A549 (cell line): ENCODE results near the gene CEACAM16. TPM values are rescaled to one million over a fixed set of nuclear protein-coding genes. Genes with fewer than 3 reads are reported as not detected.
A peak's percentile ranks its signal among the peaks of the same experiment; 100 is the strongest.

Experiments used
- ATAC-seq, 2 experiments: fragments of 200-7000 bp in 1 of 2; fragments of >200 bp in 1 of 2; cut with Nextera tagmentation in 1 of 2; cut with Tn5 transposase in 1 of 2; 3 replicates each; pipeline versions ENCODE4 v1.8.0 to v1.9.1; 2018 to 2020; ENCODE audit warnings: mild to moderate bottlenecking in 1 of 2, moderate library complexity in 1 of 2
- CTCF ChIA-PET: fragments of 300-600 bp; sonication (Branson Sonifier 250); formaldehyde crosslinking; extraction: SDS; loops from one replicate; lab custom pipeline; 2021; ENCODE audit warnings: antibody characterized with exemption, inconsistent platforms; lab: Yijun Ruan, JAX
- POLR2A ChIA-PET: fragments of 350-600 bp; formaldehyde crosslinking; extraction: SDS; loops from one replicate; lab custom pipeline; 2021; ENCODE audit warnings: antibody characterized with exemption, inconsistent platforms; lab: Yijun Ruan, JAX
- DNase-seq, 2 experiments: peaks; one replicate each; pipeline versions ENCODE4 v3.0.0 to v3.0.0-alpha.2; 2011 to 2016; ENCODE audit warnings: low read depth in 1 of 2, low spot score in 1 of 2
- FAIRE-seq: peaks from 2 replicates; lab custom pipeline; 2011; peaks lifted over from hg19 to GRCh38; lab: Jason Lieb, UNC
- H3K27ac ChIP-seq, 2 experiments: fragments of >200 bp; sonication (Bioruptor Twin); formaldehyde crosslinking; 3 replicates each; pipeline ENCODE4 v1.5.1; 2016 to 2017
- H3K4me1 ChIP-seq: fragments of >200 bp; sonication (Bioruptor Twin); formaldehyde crosslinking; 3 replicates; pipeline ENCODE4 v1.6.1; 2016
- H3K4me2 ChIP-seq: fragments of >200 bp; sonication (Bioruptor Twin); formaldehyde crosslinking; 3 replicates; pipeline ENCODE4 v1.6.1; 2016
- H3K4me3 ChIP-seq: fragments of >200 bp; sonication (Bioruptor Twin); formaldehyde crosslinking; 3 replicates; pipeline ENCODE4 v1.5.1; 2016
- H3K9me3 ChIP-seq: fragments of >200 bp; sonication (Bioruptor Twin); formaldehyde crosslinking; 3 replicates; pipeline ENCODE4 v1.6.1; 2016
- CBX8 ChIP-seq: fragments of 200-600 bp; sonication (generic); IDR thresholded peaks from 2 replicates; pipeline ENCODE4 v1.6.1; 2016
- FOSB ChIP-seq: fragments of 250-450 bp; sonication (Bioruptor Pico); IDR thresholded peaks from 2 replicates; pipeline ENCODE4 v1.5.0; 2020; ENCODE audit warnings: mild to moderate bottlenecking, moderate library complexity
- FOXS1 ChIP-seq: fragments of 250-450 bp; sonication (Bioruptor Pico); IDR thresholded peaks from 2 replicates; pipeline ENCODE4 v1.5.0; 2020; ENCODE audit warnings: mild to moderate bottlenecking, moderate library complexity
- GATA3 ChIP-seq: IDR thresholded peaks from 2 replicates; pipeline ENCODE4 v1.6.1; 2012; ENCODE audit warnings: borderline replicate concordance
- HES2 ChIP-seq: fragments of >200 bp; sonication (Bioruptor Twin); formaldehyde crosslinking; IDR thresholded peaks from 2 replicates; pipeline ENCODE4 v1.6.1; 2016
- JUN ChIP-seq, 2 experiments: fragments of >200 bp; sonication (Bioruptor Twin); formaldehyde crosslinking; IDR thresholded peaks; 2 replicates in 1 of 2; 3 replicates in 1 of 2; pipeline ENCODE4 v1.6.1; 2016 to 2017
- JUNB ChIP-seq: fragments of >200 bp; sonication (Bioruptor Twin); formaldehyde crosslinking; IDR thresholded peaks from 2 replicates; pipeline ENCODE4 v1.6.1; 2016
- MYC ChIP-seq: IDR thresholded peaks from 2 replicates; pipeline ENCODE4 v1.6.1; 2012; ENCODE audit warnings: mild to moderate bottlenecking, inconsistent platforms, low read length, improper control_type of control experiment, borderline replicate concordance
- SMC3 ChIP-seq: fragments of >200 bp; sonication (Bioruptor Twin); formaldehyde crosslinking; IDR thresholded peaks from 3 replicates; pipeline ENCODE4 v1.6.1; 2018; ENCODE audit warnings: inconsistent platforms
- SREBF2 ChIP-seq: fragments of 450-650 bp; IDR thresholded peaks from 2 replicates; pipeline ENCODE4 v1.6.1; 2014; ENCODE audit warnings: mild to moderate bottlenecking, moderate library complexity
- TP53 ChIP-seq: fragments of 250-450 bp; sonication (Bioruptor Pico); IDR thresholded peaks from 2 replicates; pipeline ENCODE4 v1.5.0; 2021; ENCODE audit warnings: mild to moderate bottlenecking, moderate library complexity
- ZFP36 ChIP-seq: fragments of 450-650 bp; IDR thresholded peaks from 2 replicates; pipeline ENCODE4 v1.6.1; 2014; ENCODE audit warnings: borderline replicate concordance; ENCODE audit not compliant: partially characterized antibody
- WGBS: methylation state at CpG from one replicate; pipeline ENCODE4 v1.1.6; 2017; ENCODE audit errors: missing lambda C conversion rate; 5-methylcytosine and 5-hydroxymethylcytosine counted together
- polyA plus RNA-seq, 4 experiments: library from polyadenylated mRNA; depleted of rRNA in 3 of 4; stranded (reverse); fragments of >200 nt; fragmentation: RNase III in 1 of 4; extraction: RNeasy Plus Mini Kit Qiagen cat#74134 plus additional on column Dnase treatment in 1 of 4; gene quantifications; 2 replicates in 3 of 4; 3 replicates in 1 of 4; pipeline ENCODE4 v1.2.3, GENCODE V29; 2011 to 2017

CEACAM16 gene
- polyA plus RNA-seq, 2 of the 4 experiments (the other 2 are of a cell fraction): not detected

- H3K27ac ChIP-seq: peak overlapping the region in 1 of 2 experiments; percentile 50; a peak in 2 of 6 replicates
- FAIRE-seq (no peak), ATAC-seq (no peak)
- H3K4me2 ChIP-seq: no peak overlapping the region
- WGBS: 88% methylated on average over 12 of the region's 12 CpGs
- H3K4me3 ChIP-seq: no peak overlapping the region
- POLR2A ChIA-PET: interaction anchor here (0.6 to 1.4 kb wide), 2 partner anchors 11 to 12 kb away, joined by 4 to 5 read pairs; no protein-coding TSS in a partner anchor
- CTCF ChIA-PET: interaction anchor here (1.6 to 42.5 kb wide), 4 partner anchors 8 to 139 kb away, joined by 5 to 1899 read pairs (median 694); partner anchors contain the start of genes BCL3, CBLC and CEACAM16
- no peaks in the 10 kb centered on the region for H3K9me3 ChIP-seq
- no peak for TF ChIP-seq MYC
- no peak for TF ChIP-seq SMC3
- TF ChIP-seq TP53 (CRISPR knock-in tag): no peak
- TF ChIP-seq, all 56 proteins: peak for 0
- DNase-seq: no peak
- no peaks in the 10 kb centered on the region for H3K4me1 ChIP-seq
These were observed 6.6 kb downstream of the CEACAM16 start for GRCh38 chr19:44705502-44706010.

GRCh38 chr19:44706506-44707236 lies 7.7 kb downstream of the CEACAM16 start:
- 91% methylated on average over 6 of the region's 6 CpGs for WGBS
- CTCF ChIA-PET: interaction anchor here (0.6 to 42.5 kb wide), 6 partner anchors 7 to 138 kb away, joined by 3 to 1899 read pairs (median 350); partner anchors contain the start of genes BCL3, CBLC and CEACAM16
- FAIRE-seq: no peak

GRCh38 chr19:44707794-44708193 lies 8.8 kb downstream of the CEACAM16 start:
- Histone ChIP-seq H3K4me1 (no peaks in the 10 kb centered on the region), H3K27ac (no peak overlapping the region), H3K4me2 (no peak overlapping the region), H3K4me3 (no peak overlapping the region), H3K9me3 (no peaks in the 10 kb centered on the region)
- FAIRE-seq (no peak), ATAC-seq (no peak), DNase-seq (no peak)
- 96% methylated on average over 16 of the region's 20 CpGs for WGBS
- CTCF ChIA-PET: interaction anchor here (0.7 to 42.5 kb wide), 5 partner anchors 6 to 138 kb away, joined by 3 to 1899 read pairs (median 694); partner anchors contain the start of genes BCL3, CBLC, CEACAM16 and NECTIN2
- TF ChIP-seq GATA3 (no peak), JUNB (no peak)
- POLR2A ChIA-PET: no interaction called here

More at GRCh38 chr19:44706506-44707236, 7.7 kb downstream of the CEACAM16 start:
- Histone ChIP-seq H3K4me3 (no peak overlapping the region), H3K9me3 (no peaks in the 10 kb centered on the region), H3K27ac (peak overlapping the region in 1 of 2 experiments; percentile 50; a peak in 3 of 6 replicates), H3K4me2 (no peak overlapping the region), H3K4me1 (no peaks in the 10 kb centered on the region)
- no peak for ATAC-seq
- peak; percentile 52 for TF ChIP-seq ZFP36
- TF ChIP-seq HES2: no peak
- POLR2A ChIA-PET: interaction anchor here (0.6 kb wide), 1 partner anchor 11 kb away, joined by 5 read pairs; no protein-coding TSS in a partner anchor
- no peak for DNase-seq

- FAIRE-seq: peak; percentile 18
- ATAC-seq: no peak
- Histone ChIP-seq H3K4me2 (no peak overlapping the region), H3K4me1 (no peaks in the 10 kb centered on the region), H3K9me3 (no peaks in the 10 kb centered on the region), H3K4me3 (no peak overlapping the region), H3K27ac (no peak overlapping the region)
- POLR2A ChIA-PET: no interaction called here
- CTCF ChIA-PET: interaction anchor here (0.9 to 42.5 kb wide), 8 partner anchors 4 to 136 kb away, joined by 3 to 1899 read pairs (median 4); partner anchors contain the start of genes BCAM, BCL3, CBLC and CEACAM16
- WGBS: 82% methylated on average over 5 of the region's 5 CpGs
- DNase-seq: no peak
- no peak for TF ChIP-seq FOXS1 (CRISPR knock-in tag)
- TF ChIP-seq FOSB (CRISPR knock-in tag): no peak
- TF ChIP-seq CBX8: no peak
- TF ChIP-seq SREBF2: no peak
- TF ChIP-seq ZFP36: peak; percentile 59
- no peak for TF ChIP-seq JUN (IDR thresholded peaks at IDR 0.05)
- TF ChIP-seq, all 56 proteins: peak for 1
These were observed 10.0 kb downstream of the CEACAM16 start for GRCh38 chr19:44708940-44709339.
